HCT116 (cell line): Measurements from ENCODE around the gene AQP10. TPM values are rescaled to one million over a fixed set of nuclear protein-coding genes. Genes with fewer than 3 reads are reported as not detected.

Source experiments
- ATAC-seq: fragments of 200-7000 bp; cut with Tn5 transposase; 2 replicates; pipeline ENCODE4 v1.9.1; 2020; ENCODE audit warnings: mild to moderate bottlenecking, moderate library complexity
- BruUV-seq: library from RNA; stranded (reverse); fragments of 400-500 nt; replicated peaks from 2 replicates; lab custom pipeline; 2021; lab: Mats Ljungman, UMichigan
- CTCF ChIA-PET: fragments of 300-600 bp; sonication (Branson Sonifier 250); formaldehyde crosslinking; loops from one replicate; lab custom pipeline; 2021; ENCODE audit warnings: antibody characterized with exemption; lab: Charles Lee
- POLR2A ChIA-PET: fragments of 300-600, 350-600 bp; sonication (Branson Sonifier 250); formaldehyde crosslinking; loops from one replicate; lab custom pipeline; 2021; ENCODE audit warnings: antibody characterized with exemption; lab: Charles Lee
- RAD21 ChIA-PET, 2 experiments: fragments of 300-600 bp; sonication (Branson Sonifier 250); formaldehyde crosslinking; loops; one replicate each; lab custom pipeline; 2023; ENCODE audit warnings: low total read pairs in 2 of 2; ENCODE audit not compliant: uncharacterized antibody in 2 of 2, unreplicated experiment in 2 of 2, low non-redundant PET in 1 of 2; lab: Charles Lee
- DNase-seq: peaks from one replicate; pipeline ENCODE4 v3.0.0-alpha.2; 2010; ENCODE audit warnings: low read depth, low spot score
- H2AFZ ChIP-seq: fragments of 200-600 bp; shearing (Covaris generic), sonication (generic); 2 replicates; pipeline ENCODE4 v1.6.1; 2017; ENCODE audit warnings: low read depth, mixed run types, mixed read lengths, antibody characterized with exemption, low read length; ENCODE audit not compliant: poor library complexity, severe bottlenecking
- H3K27ac ChIP-seq: 2 replicates; pipeline ENCODE4 v1.5.1; 2012; ENCODE audit warnings: low read depth, low read length
- H3K27me3 ChIP-seq: fragments of 200-600 bp; sonication (generic); 2 replicates; pipeline ENCODE4 v1.6.1; 2016; ENCODE audit warnings: mixed run types, low read length, mixed read lengths; ENCODE audit not compliant: insufficient read depth
- H3K36me3 ChIP-seq, 2 experiments: fragments of 200-500 bp in 1 of 2; fragments of 200-600 bp in 1 of 2; sonication (Bioruptor generic) in 1 of 2; sonication (generic) in 1 of 2; 2 replicates each; pipeline versions ENCODE4 v1.5.1 to v1.6.1; 2014 to 2016; ENCODE audit warnings: low read length in 2 of 2, inconsistent platforms in 1 of 2, mixed read lengths in 1 of 2, mixed run types in 1 of 2; ENCODE audit not compliant: insufficient read depth in 2 of 2, control insufficient read depth in 1 of 2
- H3K4me1 ChIP-seq, 2 experiments: fragments of 200-600 bp in 1 of 2; sonication (generic) in 1 of 2; 2 replicates each; pipeline versions ENCODE4 v1.5.1 to v1.6.1; 2012 to 2017; ENCODE audit warnings: low read length in 2 of 2, inconsistent platforms in 1 of 2, mild to moderate bottlenecking in 1 of 2, mixed read lengths in 1 of 2, mixed run types in 1 of 2, moderate library complexity in 1 of 2; ENCODE audit not compliant: insufficient read depth in 2 of 2, control insufficient read depth in 1 of 2
- H3K4me2 ChIP-seq: fragments of 200-600 bp; sonication (generic); 2 replicates; pipeline ENCODE4 v1.6.1; 2017; ENCODE audit warnings: mixed run types, low read length, mixed read lengths
- H3K4me3 ChIP-seq, 2 experiments: fragments of 200-600 bp in 1 of 2; sonication (generic) in 1 of 2; replicated peaks in 1 of 2; 2 replicates each; pipeline ENCODE4 v1.5.1; 2011 to 2016; ENCODE audit warnings: low read length in 2 of 2, control low read depth in 1 of 2, low read depth in 1 of 2, mild to moderate bottlenecking in 1 of 2, mixed read lengths in 1 of 2, mixed run types in 1 of 2
- H3K79me2 ChIP-seq: fragments of 200-600 bp; sonication (generic); 2 replicates; pipeline ENCODE4 v1.6.1; 2017; ENCODE audit warnings: mild to moderate bottlenecking, mixed run types, low read length, moderate library complexity, mixed read lengths; ENCODE audit not compliant: insufficient read depth
- H3K9ac ChIP-seq: fragments of 200-600 bp; sonication (generic); 2 replicates; pipeline ENCODE4 v1.6.1; 2016; ENCODE audit warnings: low read length, mixed read lengths
- H3K9me2 ChIP-seq: fragments of 200-600 bp; sonication (generic), shearing (Covaris generic); 2 replicates; pipeline ENCODE4 v1.6.1; 2017; ENCODE audit warnings: mixed run types, mild to moderate bottlenecking, moderate library complexity; ENCODE audit not compliant: insufficient read depth
- H3K9me3 ChIP-seq, 2 experiments: fragments of 200-500 bp in 1 of 2; fragments of 200-600 bp in 1 of 2; sonication (Bioruptor generic) in 1 of 2; sonication (generic) in 1 of 2; 2 replicates each; pipeline ENCODE4 v1.6.1; 2014 to 2017; ENCODE audit warnings: low read length in 2 of 2, mixed read lengths in 2 of 2, inconsistent platforms in 1 of 2, low read depth in 1 of 2, mild to moderate bottlenecking in 1 of 2, mixed run types in 1 of 2, moderate library complexity in 1 of 2; ENCODE audit not compliant: control insufficient read depth in 1 of 2, insufficient read depth in 1 of 2
- H4K20me1 ChIP-seq: fragments of 200-600 bp; sonication (generic), shearing (Covaris generic); 2 replicates; pipeline ENCODE4 v1.6.1; 2017; ENCODE audit warnings: mixed run types, mild to moderate bottlenecking, moderate library complexity; ENCODE audit not compliant: insufficient read depth
- ATF3 ChIP-seq: IDR thresholded peaks from 2 replicates; pipeline ENCODE4 v1.6.1; 2012
- EGR1 ChIP-seq: IDR thresholded peaks from 2 replicates; pipeline ENCODE4 v1.6.1; 2012; ENCODE audit warnings: low read depth
- EZH2 ChIP-seq: fragments of 200-600 bp; sonication (generic); IDR thresholded peaks from 2 replicates; pipeline ENCODE4 v1.6.1; 2017; ENCODE audit warnings: antibody characterized with exemption, mixed run types
- EZH2phosphoT487 ChIP-seq: fragments of 200-600 bp; IDR thresholded peaks from 2 replicates; pipeline ENCODE4 v1.6.1; 2018; ENCODE audit warnings: antibody characterized with exemption, borderline replicate concordance
- FOSL1 ChIP-seq: IDR thresholded peaks from 2 replicates; pipeline ENCODE4 v1.6.1; 2012; ENCODE audit warnings: low read depth
- JUND ChIP-seq: IDR thresholded peaks from 2 replicates; pipeline ENCODE4 v1.6.1; 2012
- MAX ChIP-seq: IDR thresholded peaks from 2 replicates; pipeline ENCODE4 v1.6.1; 2012
- POLR2A ChIP-seq: IDR thresholded peaks from 2 replicates; pipeline ENCODE4 v1.7.0; 2011; ENCODE audit warnings: borderline replicate concordance; ENCODE audit not compliant: insufficient read depth, insufficient read length; ENCODE audit errors: extremely low read depth
- RAD21 ChIP-seq: IDR thresholded peaks from 2 replicates; pipeline ENCODE4 v1.6.1; 2012; ENCODE audit warnings: low read depth, mild to moderate bottlenecking
- SIN3A ChIP-seq: IDR thresholded peaks from 2 replicates; pipeline ENCODE4 v1.6.1; 2012; ENCODE audit warnings: low read depth
- SP1 ChIP-seq: IDR thresholded peaks from 2 replicates; pipeline ENCODE4 v1.6.1; 2012; ENCODE audit warnings: low read depth
- SRF ChIP-seq: IDR thresholded peaks from 2 replicates; pipeline ENCODE4 v1.6.1; 2012; ENCODE audit warnings: low read depth
- TCF7L2 ChIP-seq: IDR thresholded peaks from 2 replicates; pipeline ENCODE4 v1.7.0; 2011; ENCODE audit warnings: borderline replicate concordance, inconsistent platforms; ENCODE audit not compliant: insufficient read depth, insufficient read length; ENCODE audit errors: extremely low read depth
- ZFX ChIP-seq: fragments of 450-650 bp; IDR thresholded peaks from 2 replicates; pipeline ENCODE4 v1.6.1; 2017
- intact Hi-C: fragments of 100-400 bp; cut with micrococcal nuclease; formaldehyde crosslinking; loops from 2 replicates; pipeline ENCODE4 v1.10.0; 2022
- total RNA-seq: library from RNA; stranded (reverse); gene quantifications from one replicate; pipeline ENCODE4 v1.2.1, GENCODE V29; 2021; ENCODE audit not compliant: unreplicated experiment
- TF ChIP-seq, protein P1 (sequence below), 3 experiments: fragments of 200-600 bp in 1 of 3; sonication (generic) in 1 of 3; IDR thresholded peaks in 2 of 3; conservative IDR thresholded peaks in 1 of 3; 2 replicates each; pipeline ENCODE4 v1.5.1; 2012 to 2017; ENCODE audit warnings: low read depth in 2 of 3, low read length in 2 of 3, antibody characterized with exemption in 1 of 3, borderline replicate concordance in 1 of 3, control low read depth in 1 of 3, mild to moderate bottlenecking in 1 of 3, mixed read lengths in 1 of 3, mixed run types in 1 of 3, moderate library complexity in 1 of 3; ENCODE audit not compliant: insufficient read depth in 1 of 3

The AQP10 gene
- total RNA-seq, 1 experiment from 2014 or later = not detected

GRCh38 chr1:154335025-154335714 lies 14.3 kb downstream of the AQP10 start:
- ChIA-PET POLR2A (interaction anchor here (1.1 kb wide), 1 partner anchor 136 kb away, joined by 5 read pairs; no protein-coding TSS in a partner anchor), CTCF (interaction anchor here (0.6 to 3.1 kb wide), 17 partner anchors 9 to 982 kb away, joined by 3 to 32 read pairs (median 4); partner anchors contain the start of gene ATP8B2), RAD21 (interaction anchor here (0.6 to 1.3 kb wide), 5 partner anchors 9 to 64 kb away, joined by 3 to 5 read pairs (median 3); no protein-coding TSS in a partner anchor)
- no peaks in the 10 kb centered on the region for H3K9me2 ChIP-seq
- no peaks in the 10 kb centered on the region for H3K79me2 ChIP-seq
- H3K4me2 ChIP-seq = no peak overlapping the region
- intact Hi-C loops = loop anchor here (5.0 kb wide), 1 partner anchor 148 kb away; no protein-coding TSS in a partner anchor
- no TSS peak for BruUV-seq
- ATAC-seq (peak; percentile 92), DNase-seq (no peak)
- TF ChIP-seq RAD21 (peak; percentile 84), EGR1 (no peak), FOSL1 (no peak), ATF3 (no peak), POLR2A (no peak), MAX (no peak), JUND (no peak), SP1 (no peak), TCF7L2 (no peak), EZH2phosphoT487 (no peak), SIN3A (no peak), ZFX (no peak), SRF (no peak), EZH2 (no peak)
- TF ChIP-seq, protein P1, sequence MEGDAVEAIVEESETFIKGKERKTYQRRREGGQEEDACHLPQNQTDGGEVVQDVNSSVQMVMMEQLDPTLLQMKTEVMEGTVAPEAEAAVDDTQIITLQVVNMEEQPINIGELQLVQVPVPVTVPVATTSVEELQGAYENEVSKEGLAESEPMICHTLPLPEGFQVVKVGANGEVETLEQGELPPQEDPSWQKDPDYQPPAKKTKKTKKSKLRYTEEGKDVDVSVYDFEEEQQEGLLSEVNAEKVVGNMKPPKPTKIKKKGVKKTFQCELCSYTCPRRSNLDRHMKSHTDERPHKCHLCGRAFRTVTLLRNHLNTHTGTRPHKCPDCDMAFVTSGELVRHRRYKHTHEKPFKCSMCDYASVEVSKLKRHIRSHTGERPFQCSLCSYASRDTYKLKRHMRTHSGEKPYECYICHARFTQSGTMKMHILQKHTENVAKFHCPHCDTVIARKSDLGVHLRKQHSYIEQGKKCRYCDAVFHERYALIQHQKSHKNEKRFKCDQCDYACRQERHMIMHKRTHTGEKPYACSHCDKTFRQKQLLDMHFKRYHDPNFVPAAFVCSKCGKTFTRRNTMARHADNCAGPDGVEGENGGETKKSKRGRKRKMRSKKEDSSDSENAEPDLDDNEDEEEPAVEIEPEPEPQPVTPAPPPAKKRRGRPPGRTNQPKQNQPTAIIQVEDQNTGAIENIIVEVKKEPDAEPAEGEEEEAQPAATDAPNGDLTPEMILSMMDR (IDR thresholded peaks at IDR 0.05 in 2 of 3, conservative IDR thresholded peaks at IDR 0.05 in 1 of 3; ENCODE audit: borderline replicate concordance in 1 of 3, insufficient read depth in 1 of 3, low read depth in 2 of 3, low read length in 2 of 3) = peak; percentile 82 to 87 (median 82); a peak in 5 of 6 replicates
- H3K9me3 ChIP-seq = no peaks in the 10 kb centered on the region
- no peak overlapping the region for H3K9ac ChIP-seq
- no peaks in the 10 kb centered on the region for H3K27me3 ChIP-seq
- H3K27ac ChIP-seq = no peak overlapping the region
- no peaks in the 10 kb centered on the region for H4K20me1 ChIP-seq
- peaks cover 4 to 18% of the 10 kb centered on the region in 2 experiments; a peak in 2 of 4 replicates for H3K36me3 ChIP-seq
- H3K4me3 ChIP-seq = no peak overlapping the region
- H2AFZ ChIP-seq = no peak overlapping the region
- peaks cover 0 to 4% of the 10 kb centered on the region in 2 experiments; a peak in 1 of 4 replicates for H3K4me1 ChIP-seq
